Jurkat, Clone E6-1 (cell line): ENCODE data around the gene SLC25A20.
A peak's percentile ranks its signal among the peaks of the same experiment; 100 is the strongest.
"Not testable (repeated sequence)": the region's sequence is repeated elsewhere in the genome, so short reads cannot be mapped to it uniquely, and the experiment has no call there.

Experiments used
- DNase-seq: peaks from one replicate; pipeline ENCODE4 v3.0.0-alpha.2; 2011; ENCODE audit warnings: low read depth, low spot score
- H3K4me3 ChIP-seq: 2 replicates; pipeline ENCODE4 v1.5.1; 2011; ENCODE audit warnings: mild to moderate bottlenecking, low read length, control low read depth, moderate library complexity

Gene SLC25A20

GRCh38 chr3:48848816-48849515 lies 49.7 kb downstream of the SLC25A20 start:
- H3K4me3 ChIP-seq: no peak overlapping the region
- no peak for DNase-seq

DNA sequence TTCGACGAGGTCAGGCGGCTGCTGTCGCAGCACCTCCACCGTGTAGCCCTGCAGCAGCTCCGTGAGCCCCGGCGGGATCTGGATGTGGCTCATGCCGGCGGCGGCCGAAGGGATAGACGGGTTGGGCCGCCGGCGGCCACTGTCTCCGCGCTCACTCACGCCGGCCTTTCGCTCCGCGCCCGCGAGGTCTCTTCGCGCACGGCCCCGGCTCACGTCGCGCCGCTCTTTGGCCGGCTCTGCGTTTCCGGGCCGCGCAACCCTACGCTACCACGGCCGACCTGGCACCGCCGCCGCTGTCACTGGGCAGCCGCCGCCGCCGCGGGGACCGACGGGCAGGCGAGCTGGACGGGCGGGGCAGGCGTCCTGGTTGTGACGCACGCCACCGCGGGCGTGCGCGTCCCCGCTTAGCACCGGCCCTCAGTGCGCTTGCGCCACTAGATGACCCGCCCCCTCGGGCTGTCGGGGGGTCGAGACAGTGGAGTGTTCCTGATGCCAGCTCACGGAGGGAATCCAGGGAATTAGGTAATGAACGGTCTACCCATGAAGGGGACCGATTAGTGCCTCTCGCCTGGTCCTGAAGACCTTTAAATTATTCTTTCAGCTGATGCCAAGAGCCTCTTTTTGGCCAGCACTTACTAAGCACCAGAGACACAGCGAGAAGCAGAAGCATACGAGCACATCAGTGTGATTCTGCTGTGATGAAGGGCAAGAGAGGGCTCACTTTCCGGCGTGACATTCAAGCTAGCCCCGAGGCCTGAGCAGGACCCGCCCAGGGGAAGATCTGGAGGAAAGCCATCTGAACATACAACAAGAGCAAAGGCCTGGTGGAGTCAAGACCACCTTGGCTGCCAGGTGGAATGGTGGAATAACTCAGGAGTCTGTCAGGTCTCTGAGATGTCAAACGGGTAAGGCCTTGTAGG lies 50.9 kb downstream of the SLC25A20 start, which contains the start of gene PRKAR2A:
Gene PRKAR2A, minus strand, starts transcription at position 371 of the 920 bp plus-strand sequence. Its CDS starts 278 bp downstream, at position 93.
- H3K4me3 ChIP-seq: peak within 1 kb of the TSS; percentile 59
- DNase-seq: peak; percentile 53

GRCh38 chr3:48847053-48847503 lies 51.6 kb downstream of the SLC25A20 start:
- peak overlapping the region; percentile 59 for H3K4me3 ChIP-seq
- DNase-seq: peak; percentile 32

- no peak for DNase-seq
- no peak overlapping the region for H3K4me3 ChIP-seq
Observed at GRCh38 chr3:48845170-48845569, 53.5 kb downstream of the SLC25A20 start.

- no peak for DNase-seq
- H3K4me3 ChIP-seq: no peak overlapping the region
Observed at GRCh38 chr3:48837163-48837562, 61.5 kb downstream of the SLC25A20 start.

GRCh38 chr3:48835650-48836366 lies 62.9 kb downstream of the SLC25A20 start:
- H3K4me3 ChIP-seq: no peak overlapping the region
- DNase-seq: no peak

DNA sequence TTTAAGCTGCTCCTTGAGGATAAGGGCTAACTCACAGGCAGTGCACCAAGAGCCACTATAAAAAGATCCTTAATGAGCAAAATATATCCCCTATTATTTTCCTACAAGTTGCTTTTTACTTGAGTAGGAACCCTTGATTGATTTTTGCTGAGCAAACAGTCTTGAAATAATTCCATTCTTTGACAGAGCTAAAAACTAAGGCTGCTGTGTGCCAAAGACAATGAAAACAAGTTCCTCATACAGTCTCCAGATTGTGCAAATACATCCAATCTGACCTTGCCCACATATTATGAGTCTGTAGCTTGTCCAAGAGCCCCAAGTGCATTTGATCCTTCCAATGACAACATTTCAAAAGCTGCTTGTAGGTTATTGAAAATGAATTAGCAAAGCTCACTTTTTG lies 66.0 kb downstream of the SLC25A20 start:
- DNase-seq: no peak

DNA sequence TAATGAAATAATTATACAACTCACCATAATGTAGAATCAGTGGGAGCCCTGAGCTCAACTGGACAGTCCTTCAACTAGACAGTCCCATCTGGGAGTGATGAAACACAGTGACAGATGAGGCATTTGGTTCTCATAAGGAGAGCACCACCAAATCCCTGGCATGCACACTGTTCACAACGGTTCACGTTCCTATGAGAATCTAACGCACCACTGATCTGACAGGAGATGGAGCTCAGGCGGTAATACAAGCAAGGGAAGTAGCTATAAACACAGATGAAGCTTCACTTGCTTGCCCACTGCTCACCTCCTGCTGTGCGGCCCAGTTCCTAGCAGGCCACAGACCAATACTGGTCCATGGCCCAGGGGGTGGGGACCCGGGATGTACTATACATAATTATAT lies 68.0 kb downstream of the SLC25A20 start:
- DNase-seq: no peak
- H3K4me3 ChIP-seq: no peak overlapping the region

More for the DNA sequence above, 66.0 kb downstream of the SLC25A20 start:
- H3K4me3 ChIP-seq: no peak overlapping the region

DNA sequence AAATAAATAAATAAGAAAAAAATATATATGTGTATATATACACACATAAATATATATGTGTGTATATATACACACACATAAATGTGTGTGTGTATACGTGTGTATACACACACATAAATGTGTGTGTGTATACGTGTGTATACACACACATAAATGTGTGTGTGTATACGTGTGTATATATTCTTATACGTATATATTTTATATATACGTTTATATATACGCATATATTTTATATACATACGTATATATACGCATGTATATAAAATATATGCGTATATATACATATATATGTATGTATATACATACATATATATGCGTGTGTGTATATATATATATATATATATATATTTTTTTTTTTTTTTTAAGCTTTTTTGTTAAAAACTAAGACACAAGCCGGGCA lies 69.2 kb downstream of the SLC25A20 start:
- not testable (repeated sequence) for H3K4me3 ChIP-seq, DNase-seq

DNA sequence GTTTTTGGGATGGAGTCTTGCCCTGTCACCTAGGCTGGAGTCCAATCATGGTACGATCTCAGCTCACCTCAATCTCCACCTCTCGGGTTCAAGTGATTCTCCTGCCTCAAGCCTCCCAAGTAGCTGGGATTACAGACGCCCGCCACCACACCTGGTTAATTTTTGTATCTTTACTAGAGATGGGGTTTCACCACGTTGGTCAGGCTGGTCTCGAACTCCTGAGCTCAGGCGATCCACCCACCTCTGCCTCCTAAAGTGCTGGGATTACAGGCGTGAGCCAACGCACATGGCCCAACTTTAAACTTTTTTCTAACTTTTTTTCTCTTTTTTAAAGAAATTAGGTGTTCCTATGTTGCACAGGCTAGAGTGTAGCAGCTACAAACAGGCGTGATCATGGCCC lies 70.8 kb downstream of the SLC25A20 start:
- H3K4me3 ChIP-seq, DNase-seq: not testable (repeated sequence)

DNA sequence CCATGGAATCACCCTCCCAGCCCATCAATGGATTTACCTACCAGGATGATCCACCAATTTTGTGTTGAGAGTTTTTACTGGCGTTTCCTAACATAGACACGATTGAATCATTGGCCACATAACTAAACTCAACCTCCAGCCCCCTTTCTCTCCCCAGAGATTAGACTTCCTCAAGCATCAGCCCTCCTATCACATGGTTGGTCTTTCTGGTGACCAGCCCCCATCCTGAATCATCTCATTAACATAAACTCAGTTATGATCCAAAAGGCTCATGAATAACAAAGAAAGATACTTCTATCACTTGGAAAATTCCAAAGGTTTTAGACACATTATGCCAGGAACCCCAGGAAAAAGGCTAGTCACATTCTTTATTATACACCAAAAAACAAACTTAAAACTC lies 72.2 kb downstream of the SLC25A20 start:
- no peak for DNase-seq
- H3K4me3 ChIP-seq: no peak overlapping the region

- DNase-seq: no peak
- H3K4me3 ChIP-seq: no peak overlapping the region
Observed at GRCh38 chr3:48820612-48821324, 77.9 kb downstream of the SLC25A20 start.

DNA sequence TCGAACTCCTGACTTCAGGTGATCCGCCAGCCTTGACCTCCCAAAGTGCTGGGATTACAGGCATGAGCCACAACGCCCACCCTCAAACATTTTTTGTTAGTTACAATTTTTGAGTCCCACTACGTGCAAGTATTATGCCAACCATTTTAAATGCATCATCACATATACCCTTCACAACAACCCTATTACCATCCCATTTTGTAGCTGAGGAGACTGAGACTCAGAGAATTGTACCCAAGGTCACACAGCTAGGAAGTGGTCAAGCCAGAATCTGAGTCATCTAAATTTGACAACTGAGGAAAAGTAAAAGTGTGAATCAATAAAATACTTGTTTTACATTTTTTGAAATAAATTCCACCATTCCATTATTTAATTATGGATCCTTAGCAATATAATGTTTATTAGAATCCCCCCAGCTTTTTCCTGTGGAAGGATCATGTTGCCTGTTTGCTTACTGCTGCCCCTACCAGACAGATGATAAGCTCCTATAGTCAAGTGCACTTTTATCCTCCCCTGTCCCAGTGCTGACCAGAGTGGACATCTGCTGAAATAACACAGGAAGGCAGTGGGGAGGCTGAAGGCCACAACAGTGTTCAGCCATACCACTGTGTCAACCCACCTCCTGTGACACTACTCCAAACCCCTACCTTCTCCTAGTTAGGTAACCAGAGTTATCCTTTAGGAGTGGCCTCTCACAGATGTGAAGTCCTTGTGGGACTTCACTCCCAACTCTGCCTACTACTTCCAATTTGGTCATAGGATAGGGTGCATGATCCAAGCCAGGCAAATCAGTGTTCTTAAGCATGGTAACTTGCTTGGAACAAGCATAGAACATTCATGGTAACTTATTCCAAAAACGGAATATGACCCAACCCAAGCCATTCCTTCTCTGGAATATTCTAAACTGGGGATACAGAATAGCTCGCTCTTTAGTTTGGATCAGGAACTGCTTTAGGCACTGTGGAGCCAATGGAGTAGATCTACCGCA lies 79.2 kb downstream of the SLC25A20 start:
- no peak overlapping the region for H3K4me3 ChIP-seq
- DNase-seq: no peak

DNA sequence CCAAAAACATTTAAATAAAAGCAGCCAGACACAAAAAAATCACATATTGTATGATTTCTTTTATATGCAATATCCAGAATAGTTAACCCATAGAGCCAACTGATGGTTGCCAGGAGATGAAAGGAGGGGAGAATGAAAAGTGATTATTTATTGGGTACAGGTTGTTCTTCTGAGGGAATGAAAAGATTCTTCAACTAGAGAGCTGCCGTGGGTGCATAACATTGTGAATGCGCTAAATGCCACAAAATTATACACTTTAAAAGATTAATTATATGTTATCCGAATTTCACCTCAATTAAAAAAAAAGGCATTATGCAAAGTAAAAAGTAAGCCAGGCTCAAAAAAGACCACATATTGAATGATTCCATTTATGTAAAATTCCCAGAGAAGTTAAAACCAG lies 87.2 kb downstream of the SLC25A20 start:
- no peak for DNase-seq
- H3K4me3 ChIP-seq: no peak overlapping the region
